Endothelial cell of umbilical vein (primary cell): ENCODE data around the gene RAD51B. TPM values are rescaled to one million over a fixed set of nuclear protein-coding genes. Genes with fewer than 3 reads are reported as not detected.

Source experiments
- BruUV-seq: library from RNA; stranded (reverse); fragments of 400-500 nt; replicated peaks from 2 replicates; lab custom pipeline; 2021; lab: Mats Ljungman, UMichigan
- CTCF ChIA-PET: fragments of 300-600, 350-600 bp; sonication (Branson Sonifier 250); formaldehyde crosslinking; loops from one replicate; lab custom pipeline; 2021; ENCODE audit warnings: antibody characterized with exemption, inconsistent platforms; lab: Charles Lee
- POLR2A ChIA-PET: fragments of 300-600, 350-600 bp; sonication (Branson Sonifier 250); formaldehyde crosslinking; loops from one replicate; lab custom pipeline; 2021; ENCODE audit warnings: antibody characterized with exemption, inconsistent platforms; lab: Charles Lee
- DNase-seq: peaks from one replicate; pipeline ENCODE4 v3.0.0-alpha.2; 2011; ENCODE audit warnings: low read depth, low spot score
- FAIRE-seq: peaks from 2 replicates; lab custom pipeline; 2011; peaks lifted over from hg19 to GRCh38; lab: Jason Lieb, UNC
- H2AFZ ChIP-seq: 2 replicates; pipeline ENCODE4 v1.6.0; 2012; ENCODE audit warnings: low read depth, low read length, control low read depth, inconsistent platforms
- H3K27ac ChIP-seq: 2 replicates; pipeline ENCODE4 v1.5.1; 2011; ENCODE audit warnings: low read depth, mild to moderate bottlenecking, control low read depth, low read length, moderate library complexity; ENCODE audit not compliant: insufficient read depth
- H3K27me3 ChIP-seq, 2 experiments: 2 replicates each; pipeline versions ENCODE4 v1.6.0 to v1.6.1; 2011; ENCODE audit warnings: low read length in 2 of 2, mixed read lengths in 1 of 2; ENCODE audit not compliant: control insufficient read depth in 2 of 2, insufficient read depth in 2 of 2
- H3K36me3 ChIP-seq, 2 experiments: 2 replicates in 1 of 2; 3 replicates in 1 of 2; pipeline ENCODE4 v1.5.1; 2011; ENCODE audit warnings: low read length in 2 of 2, mild to moderate bottlenecking in 1 of 2, moderate library complexity in 1 of 2; ENCODE audit not compliant: control insufficient read depth in 2 of 2, insufficient read depth in 2 of 2; ENCODE audit errors: extremely low read depth in 1 of 2
- H3K4me1 ChIP-seq: 3 replicates; pipeline ENCODE4 v1.5.1; 2011; ENCODE audit warnings: mild to moderate bottlenecking, low read length; ENCODE audit not compliant: control insufficient read depth, insufficient read depth; ENCODE audit errors: extremely low read depth
- H3K4me2 ChIP-seq: 2 replicates; pipeline ENCODE4 v1.6.1; 2011; ENCODE audit warnings: low read length, control low read depth, mixed read lengths; ENCODE audit not compliant: insufficient read depth
- H3K4me3 ChIP-seq, 3 experiments: fragments of 200-600 bp in 1 of 3; sonication (generic), shearing (Covaris generic) in 1 of 3; replicated peaks in 1 of 3; 2 replicates each; pipeline ENCODE4 v1.5.1; 2011 to 2016; ENCODE audit warnings: control low read depth in 3 of 3, low read length in 3 of 3, mild to moderate bottlenecking in 2 of 3, inconsistent platforms in 1 of 3, low read depth in 1 of 3, moderate library complexity in 1 of 3; ENCODE audit not compliant: insufficient read depth in 1 of 3
- H3K79me2 ChIP-seq: 2 replicates; pipeline ENCODE4 v1.6.0; 2012; ENCODE audit warnings: low read length, inconsistent platforms; ENCODE audit not compliant: control insufficient read depth, insufficient read depth
- H3K9ac ChIP-seq: replicated peaks from 2 replicates; pipeline ENCODE3; 2011; ENCODE audit warnings: low read length, control low read depth; ENCODE audit not compliant: insufficient read depth; ENCODE audit errors: extremely low read depth
- H3K9me1 ChIP-seq: replicated peaks from 3 replicates; pipeline ENCODE4 v1.6.0; 2011; ENCODE audit warnings: mild to moderate bottlenecking, low read length; ENCODE audit not compliant: control insufficient read depth, insufficient read depth; ENCODE audit errors: extremely low read depth
- H3K9me3 ChIP-seq: replicated peaks from 2 replicates; pipeline ENCODE4 v1.5.1; 2012; ENCODE audit warnings: low read length, inconsistent platforms; ENCODE audit not compliant: control insufficient read depth, insufficient read depth
- H4K20me1 ChIP-seq: replicated peaks from 2 replicates; pipeline ENCODE3; 2011; ENCODE audit warnings: mild to moderate bottlenecking, low read length; ENCODE audit not compliant: control insufficient read depth, insufficient read depth; ENCODE audit errors: extremely low read depth
- CTCF ChIP-seq, 2 donors: IDR thresholded peaks; 1 replicate in 1 of 2; 2 replicates in 1 of 2; pipeline ENCODE4 v1.5.1; 2011; ENCODE audit warnings: low read length in 2 of 2, mild to moderate bottlenecking in 2 of 2, moderate library complexity in 2 of 2, control low read depth in 1 of 2, inconsistent platforms in 1 of 2, low read depth in 1 of 2; ENCODE audit not compliant: insufficient read depth in 1 of 2; ENCODE audit errors: extremely low read depth in 1 of 2
- EZH2 ChIP-seq: IDR thresholded peaks from 2 replicates; pipeline ENCODE4 v1.6.1; 2012; ENCODE audit warnings: borderline replicate concordance, low read depth, mild to moderate bottlenecking, moderate library complexity, low read length, inconsistent platforms; ENCODE audit not compliant: severe bottlenecking
- FOS ChIP-seq: IDR thresholded peaks from 2 replicates; pipeline ENCODE4 v1.6.1; 2011; ENCODE audit warnings: mild to moderate bottlenecking, low read length, moderate library complexity, borderline replicate concordance; ENCODE audit not compliant: insufficient read depth
- MYC ChIP-seq: IDR thresholded peaks from one replicate; pipeline ENCODE4 v1.6.1; 2011; ENCODE audit warnings: mild to moderate bottlenecking, low read depth, low read length
- POLR2A ChIP-seq: IDR thresholded peaks from 2 replicates; pipeline ENCODE4 v1.6.1; 2012; ENCODE audit warnings: low read depth, mild to moderate bottlenecking, control low read depth, low read length
- POLR2AphosphoS5 ChIP-seq: IDR thresholded peaks from 2 replicates; pipeline ENCODE4 v1.6.1; 2012; ENCODE audit warnings: low read depth, mild to moderate bottlenecking, control low read depth, low read length, moderate library complexity; ENCODE audit not compliant: insufficient read depth
- dilution Hi-C: fragments of 300-500 bp; cut with MboI; formaldehyde crosslinking; loops from one replicate; pipeline ENCODE4 v1.15.0; 2019; ENCODE audit warnings: low sequenced_read_pairs; ENCODE audit not compliant: extremely low pct_ligation_motif_present
- intact Hi-C: fragments of 100-400 bp; cut with micrococcal nuclease; formaldehyde crosslinking; loops from one replicate; pipeline ENCODE4 v1.10.0; 2022
- polyA plus RNA-seq, 4 experiments: library from polyadenylated mRNA; depleted of rRNA in 3 of 4; stranded (reverse) in 3 of 4; unstranded in 1 of 4; fragments of >200 nt; gene quantifications; 2 replicates each; pipeline versions ENCODE4 v1.2.1 to v1.2.3, GENCODE V29; 2011 to 2012; ENCODE audit warnings: missing spikeins in 1 of 4
- total RNA-seq: library from RNA; stranded (reverse); gene quantifications from 2 replicates; pipeline ENCODE4 v1.2.3, GENCODE V29; 2021

Gene RAD51B
- total and polyA plus RNA-seq, 2 donors (not counting 3 experiments of a cell fraction or from before 2014, with no cell fraction given), result 3.9 to 19.0 TPM

- intact Hi-C loops, result no loop called here
- POLR2A ChIA-PET, result no interaction called here
- dilution Hi-C loops, result no loop called here
- CTCF ChIA-PET, result interaction anchor here (1.4 kb wide), 1 partner anchor 57 kb away, joined by 3 read pairs; no protein-coding TSS in a partner anchor
- H3K4me2 ChIP-seq, result no peak overlapping the region
- DNase-seq (no peak), FAIRE-seq (no peak)
- H3K9me1 ChIP-seq, result no peaks in the 10 kb centered on the region
- no peak overlapping the region for H3K9ac ChIP-seq
- no peaks in the 10 kb centered on the region for H4K20me1 ChIP-seq
- H3K79me2 ChIP-seq, result no peaks in the 10 kb centered on the region
- TF ChIP-seq POLR2AphosphoS5 (no peak), MYC (no peak)
- no peaks in the 10 kb centered on the region for H3K36me3 ChIP-seq
- H2AFZ ChIP-seq, result no peak overlapping the region
- H3K27ac ChIP-seq, result no peak overlapping the region
- no peaks in the 10 kb centered on the region for H3K9me3 ChIP-seq
- no TSS peak for BruUV-seq
- peaks cover 35% of the 10 kb centered on the region for H3K4me1 ChIP-seq
- H3K4me3 ChIP-seq, result no peak overlapping the region
- no peaks in the 10 kb centered on the region for H3K27me3 ChIP-seq
These were observed 939.5 kb downstream of the RAD51B start for GRCh38 chr14:68759017-68759560.

- intact Hi-C loops, result no loop called here
- BruUV-seq, result no TSS peak
- H3K4me2 ChIP-seq, result no peak overlapping the region
- TF ChIP-seq FOS (no peak), EZH2 (no peak), POLR2A (no peak), MYC (no peak), CTCF (IDR thresholded peaks at IDR 0.05; ENCODE audit: extremely low read depth in 1 of 2, insufficient read depth in 1 of 2, low read depth in 1 of 2, low read length in 2 of 2) (no peak)
- no peak overlapping the region for H3K27ac ChIP-seq
- H3K79me2 ChIP-seq, result no peaks in the 10 kb centered on the region
- DNase-seq (no peak), FAIRE-seq (no peak)
- H3K4me3 ChIP-seq, result no peak overlapping the region
- H4K20me1 ChIP-seq, result no peaks in the 10 kb centered on the region
- POLR2A ChIA-PET, result interaction anchor here (0.7 kb wide), 1 partner anchor 374 kb away, joined by 8 read pairs; no protein-coding TSS in a partner anchor
- CTCF ChIA-PET, result interaction anchor here (1.0 to 1.4 kb wide), 2 partner anchors 20 to 57 kb away, joined by 3 read pairs; no protein-coding TSS in a partner anchor
- H3K9ac ChIP-seq, result no peak overlapping the region
- dilution Hi-C loops, result no loop called here
- H3K9me1 ChIP-seq, result no peaks in the 10 kb centered on the region
- peaks cover 35% of the 10 kb centered on the region for H3K4me1 ChIP-seq
- H3K27me3 ChIP-seq, result no peaks in the 10 kb centered on the region
- no peak overlapping the region for H2AFZ ChIP-seq
- H3K9me3 ChIP-seq, result no peaks in the 10 kb centered on the region
- no peaks in the 10 kb centered on the region for H3K36me3 ChIP-seq
These were observed 940.4 kb downstream of the RAD51B start for GRCh38 chr14:68759937-68760336.
